IMR-90 (cell line): Measurements from ENCODE around the gene INPPL1. TPM values are rescaled to one million over a fixed set of nuclear protein-coding genes. Genes with fewer than 3 reads are reported as not detected.

ENCODE experiments used
- ATAC-seq: fragments of 200-7000 bp; cut with Tn5 transposase; 2 replicates; pipeline ENCODE4 v1.9.1; 2020; ENCODE audit warnings: low read depth, mild to moderate bottlenecking, moderate library complexity
- BruUV-seq: library from RNA; stranded (reverse); fragments of 400-500 nt; replicated peaks from 2 replicates; lab custom pipeline; 2021; lab: Mats Ljungman, UMichigan
- CTCF ChIA-PET: fragments of 300-600 bp; formaldehyde crosslinking; extraction: SDS; loops from one replicate; lab custom pipeline; 2021; ENCODE audit warnings: antibody characterized with exemption; lab: Yijun Ruan, JAX
- POLR2A ChIA-PET: fragments of 300-600 bp; sonication (Branson Sonifier 250); formaldehyde crosslinking; loops from one replicate; lab custom pipeline; 2022; ENCODE audit warnings: antibody characterized with exemption; ENCODE audit not compliant: unreplicated experiment; lab: Charles Lee
- DNase-seq: peaks from one replicate; pipeline ENCODE4 v3.0.0; 2013
- H2AFZ ChIP-seq: replicated peaks from 2 replicates; pipeline ENCODE3; 2013; ENCODE audit warnings: low read length, mild to moderate bottlenecking; ENCODE audit not compliant: poor library complexity
- H2AK5ac ChIP-seq: 2 replicates; pipeline ENCODE4 v1.6.1; 2013; ENCODE audit warnings: low read depth, low read length, inconsistent platforms
- H2AK9ac ChIP-seq: replicated peaks from 2 replicates; pipeline ENCODE3; 2013; ENCODE audit warnings: mild to moderate bottlenecking, low read depth, low read length, moderate library complexity; ENCODE audit not compliant: poor library complexity
- H2BK120ac ChIP-seq: 2 replicates; pipeline ENCODE4 v1.6.1; 2013; ENCODE audit warnings: low read depth, low read length, inconsistent platforms
- H2BK15ac ChIP-seq: 3 replicates; pipeline ENCODE4 v1.6.1; 2013; ENCODE audit warnings: low read depth, low read length, inconsistent platforms
- H2BK20ac ChIP-seq: 2 replicates; pipeline ENCODE4 v1.6.1; 2013; ENCODE audit warnings: low read depth, mild to moderate bottlenecking, inconsistent platforms, low read length, moderate library complexity
- H2BK5ac ChIP-seq: 2 replicates; pipeline ENCODE4 v1.6.1; 2013; ENCODE audit warnings: mild to moderate bottlenecking, low read depth, low read length, inconsistent platforms; ENCODE audit not compliant: poor library complexity, severe bottlenecking
- H3K14ac ChIP-seq: replicated peaks from 2 replicates; pipeline ENCODE4 v1.6.1; 2013; ENCODE audit warnings: low read depth, low read length, inconsistent platforms
- H3K18ac ChIP-seq: 2 replicates; pipeline ENCODE4 v1.6.1; 2013; ENCODE audit warnings: low read depth, low read length, control low read depth
- H3K23ac ChIP-seq: 2 replicates; pipeline ENCODE4 v1.6.1; 2013; ENCODE audit warnings: low read depth, low read length, inconsistent platforms
- H3K27ac ChIP-seq: 2 replicates; pipeline ENCODE4 v1.5.1; 2013; ENCODE audit warnings: mild to moderate bottlenecking, control low read depth, low read length; ENCODE audit not compliant: insufficient read depth
- H3K27me3 ChIP-seq: 2 replicates; pipeline ENCODE4 v1.6.1; 2013; ENCODE audit warnings: low read length; ENCODE audit not compliant: control insufficient read depth, insufficient read depth
- H3K36me3 ChIP-seq: 2 replicates; pipeline ENCODE4 v1.6.1; 2013; ENCODE audit warnings: low read length, mixed read lengths; ENCODE audit not compliant: control insufficient read depth, insufficient read depth
- H3K4ac ChIP-seq: 2 replicates; pipeline ENCODE4 v1.6.1; 2013; ENCODE audit warnings: low read depth, low read length, inconsistent platforms
- H3K4me1 ChIP-seq: 2 replicates; pipeline ENCODE4 v1.6.1; 2013; ENCODE audit warnings: low read length, mixed read lengths; ENCODE audit not compliant: control insufficient read depth, insufficient read depth
- H3K4me2 ChIP-seq: 2 replicates; pipeline ENCODE4 v1.6.1; 2013; ENCODE audit warnings: low read depth, mild to moderate bottlenecking, control low read depth, low read length, moderate library complexity
- H3K4me3 ChIP-seq: 2 replicates; pipeline ENCODE4 v1.5.1; 2013; ENCODE audit warnings: low read depth, mild to moderate bottlenecking, control low read depth, low read length, moderate library complexity; ENCODE audit not compliant: insufficient read depth
- H3K56ac ChIP-seq: 2 replicates; pipeline ENCODE4 v1.6.1; 2013; ENCODE audit warnings: low read length, inconsistent platforms; ENCODE audit not compliant: insufficient read depth; ENCODE audit errors: extremely low read depth
- H3K79me1 ChIP-seq, 2 experiments: 2 replicates each; pipeline ENCODE4 v1.6.1; 2013; ENCODE audit warnings: low read length in 2 of 2, inconsistent platforms in 1 of 2, low read depth in 1 of 2
- H3K9ac ChIP-seq: 2 replicates; pipeline ENCODE4 v1.6.1; 2013; ENCODE audit warnings: low read depth, low read length, control low read depth
- H3K9me1 ChIP-seq: 2 replicates; pipeline ENCODE4 v1.6.1; 2013; ENCODE audit warnings: low read length, inconsistent platforms; ENCODE audit not compliant: insufficient read depth
- H3K9me3 ChIP-seq: 2 replicates; pipeline ENCODE4 v1.6.1; 2013; ENCODE audit warnings: low read length; ENCODE audit not compliant: control insufficient read depth, insufficient read depth
- H4K20me1 ChIP-seq: 2 replicates; pipeline ENCODE4 v1.6.1; 2013; ENCODE audit warnings: low read length, inconsistent platforms; ENCODE audit not compliant: insufficient read depth
- H4K5ac ChIP-seq: 2 replicates; pipeline ENCODE4 v1.6.1; 2013; ENCODE audit warnings: mild to moderate bottlenecking, low read depth, low read length, control low read depth
- H4K8ac ChIP-seq, 2 experiments: 2 replicates each; pipeline ENCODE4 v1.6.1; 2013; ENCODE audit warnings: low read depth in 2 of 2, low read length in 2 of 2, control low read depth in 1 of 2, inconsistent platforms in 1 of 2
- H4K91ac ChIP-seq: 2 replicates; pipeline ENCODE4 v1.6.1; 2013; ENCODE audit warnings: low read depth, low read length, inconsistent platforms; ENCODE audit not compliant: insufficient read depth
- BHLHE40 ChIP-seq: fragments of 150-350 bp; IDR thresholded peaks from 2 replicates; pipeline ENCODE4 v1.6.1; 2016; ENCODE audit warnings: mild to moderate bottlenecking, low read depth, low read length
- CEBPB ChIP-seq: IDR thresholded peaks from 2 replicates; pipeline ENCODE4 v1.6.1; 2012; ENCODE audit warnings: low read depth, low read length, improper control_type of control experiment
- CHD1 ChIP-seq: IDR thresholded peaks from 2 replicates; pipeline ENCODE4 v1.6.1; 2012; ENCODE audit warnings: low read depth, low read length, improper control_type of control experiment
- CTCF ChIP-seq: conservative IDR thresholded peaks from 2 replicates; pipeline ENCODE4 v1.5.1; 2012; ENCODE audit warnings: mild to moderate bottlenecking, low read depth, low read length, improper control_type of control experiment
- MAFK ChIP-seq: IDR thresholded peaks from 2 replicates; pipeline ENCODE4 v1.6.1; 2012; ENCODE audit warnings: low read depth, low read length, improper control_type of control experiment
- MXI1 ChIP-seq: IDR thresholded peaks from 2 replicates; pipeline ENCODE4 v1.6.1; 2012; ENCODE audit warnings: low read depth, mild to moderate bottlenecking, low read length, moderate library complexity, borderline replicate concordance
- NFE2L2 ChIP-seq: fragments of 150-350 bp; IDR thresholded peaks from 2 replicates; pipeline ENCODE4 v1.6.1; 2016; ENCODE audit warnings: low read depth, mild to moderate bottlenecking, low read length
- RFX5 ChIP-seq: IDR thresholded peaks from 2 replicates; pipeline ENCODE4 v1.8.0; 2012; ENCODE audit warnings: low read depth, mild to moderate bottlenecking, low read length, moderate library complexity
- SMC3 ChIP-seq: fragments of 150-350 bp; IDR thresholded peaks from 2 replicates; pipeline ENCODE4 v1.6.1; 2016; ENCODE audit warnings: low read depth, mild to moderate bottlenecking, antibody characterized with exemption, low read length, moderate library complexity
- WGBS, 2 experiments: methylation state at CpG; one replicate each; pipeline versions ENCODE4 v1.1.5 to v1.1.7; 2013; ENCODE audit warnings: missing lambda C conversion rate in 2 of 2; ENCODE audit not compliant: insufficient read length in 1 of 2; ENCODE audit errors: extremely low coverage in 2 of 2; 5-methylcytosine and 5-hydroxymethylcytosine counted together
- dilution Hi-C: fragments of 300-500 bp; cut with HindIII; formaldehyde crosslinking; loops from one replicate; pipeline ENCODE4 v1.14.3; 2018; ENCODE audit warnings: low sequenced_read_pairs; ENCODE audit not compliant: unreplicated experiment
- in situ Hi-C: fragments of 300-500 bp; cut with MboI; formaldehyde crosslinking; loops from 3 replicates; pipeline ENCODE4 v1.14.3; 2019; ENCODE audit warnings: low sequenced_read_pairs, inconsistent platforms, mixed read lengths
- intact Hi-C: fragments of 100-400 bp; cut with micrococcal nuclease; formaldehyde crosslinking; loops from 2 replicates; pipeline ENCODE4 v1.10.0; 2022
- polyA plus RNA-seq, 3 experiments: library from polyadenylated mRNA; depleted of rRNA; stranded (reverse); fragments of >200 nt; gene quantifications; 2 replicates each; pipeline ENCODE4 v1.2.3, GENCODE V29; 2012; ENCODE audit warnings: low replicate concordance in 1 of 3
- total RNA-seq: library from RNA; depleted of rRNA; stranded (reverse); fragments of >200 nt; gene quantifications from 2 replicates; pipeline ENCODE4 v1.2.3, GENCODE V29; 2012
- TF ChIP-seq, protein P1 (sequence below): fragments of 150-350 bp; IDR thresholded peaks from 2 replicates; pipeline ENCODE4 v1.6.1; 2017; ENCODE audit warnings: mild to moderate bottlenecking, antibody characterized with exemption, low read length, low read depth

Gene INPPL1
- total and polyA plus RNA-seq, 2 of the 4 experiments (the other 2 are of a cell fraction): 27.4 to 105 TPM

- no peaks in the 10 kb centered on the region for H3K79me1 ChIP-seq
- peaks cover 14% of the 10 kb centered on the region; the same call in 1 of the 2 replicates for H3K27me3 ChIP-seq
- in situ Hi-C loops: no loop called here
- H3K4me1 ChIP-seq: no peaks in the 10 kb centered on the region
- H4K5ac ChIP-seq: no peak overlapping the region
- no peak for ATAC-seq
- H3K14ac ChIP-seq: no peak overlapping the region
- H2BK15ac ChIP-seq: no peak overlapping the region
- H3K23ac ChIP-seq: no peak overlapping the region
- H3K4me2 ChIP-seq: no peak overlapping the region
- BruUV-seq: no TSS peak
- CTCF ChIA-PET: interaction anchor here (0.5 kb wide), 1 partner anchor 13 kb away, joined by 3 read pairs; no protein-coding TSS in a partner anchor
- no peak overlapping the region for H4K8ac ChIP-seq
- H4K20me1 ChIP-seq: no peaks in the 10 kb centered on the region
- no peak overlapping the region for H3K4me3 ChIP-seq
- POLR2A ChIA-PET: no interaction called here
- H3K56ac ChIP-seq: no peak overlapping the region
- H2BK120ac ChIP-seq: no peak overlapping the region
- dilution Hi-C loops: no loop called here
- intact Hi-C loops: no loop called here
- no peak overlapping the region for H3K4ac ChIP-seq
- TF ChIP-seq BHLHE40: no peak
- TF ChIP-seq MAFK: no peak
- no peak for TF ChIP-seq RFX5
- no peak for TF ChIP-seq CTCF
- TF ChIP-seq MXI1: no peak
- no peak for TF ChIP-seq CHD1
- TF ChIP-seq, protein P1, sequence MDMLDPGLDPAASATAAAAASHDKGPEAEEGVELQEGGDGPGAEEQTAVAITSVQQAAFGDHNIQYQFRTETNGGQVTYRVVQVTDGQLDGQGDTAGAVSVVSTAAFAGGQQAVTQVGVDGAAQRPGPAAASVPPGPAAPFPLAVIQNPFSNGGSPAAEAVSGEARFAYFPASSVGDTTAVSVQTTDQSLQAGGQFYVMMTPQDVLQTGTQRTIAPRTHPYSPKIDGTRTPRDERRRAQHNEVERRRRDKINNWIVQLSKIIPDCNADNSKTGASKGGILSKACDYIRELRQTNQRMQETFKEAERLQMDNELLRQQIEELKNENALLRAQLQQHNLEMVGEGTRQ: no peak
- TF ChIP-seq SMC3: no peak
- no peak for TF ChIP-seq CEBPB
- TF ChIP-seq NFE2L2: no peak
- H2BK5ac ChIP-seq: no peak overlapping the region
- H4K91ac ChIP-seq: no peak overlapping the region
- H2BK20ac ChIP-seq: no peak overlapping the region
- H2AK9ac ChIP-seq: no peak overlapping the region
- H3K9ac ChIP-seq: no peak overlapping the region
- H3K9me3 ChIP-seq: peaks cover 3% of the 10 kb centered on the region; the same call in 1 of the 2 replicates
- no peak for DNase-seq
- no peak overlapping the region for H2AFZ ChIP-seq
- no peaks in the 10 kb centered on the region for H3K9me1 ChIP-seq
- H3K36me3 ChIP-seq: no peaks in the 10 kb centered on the region
- H2AK5ac ChIP-seq: no peak overlapping the region
- H3K18ac ChIP-seq: no peak overlapping the region
- no peak overlapping the region for H3K27ac ChIP-seq
- no CpG with 5 or more reads among the region's 4 CpGs for WGBS, 2 experiments
These were observed 15.5 kb upstream of the INPPL1 start for GRCh38 chr11:72209101-72209500.
